Measurements from ENCODE around the gene C4orf51. TPM values are rescaled to one million over a fixed set of nuclear protein-coding genes. Genes with fewer than 3 reads are reported as not detected.

Gene C4orf51
- total RNA-seq, 1 experiment from 2014 or later = not detected

GRCh38 chr4:145756244-145756643, 76.3 kb downstream of the C4orf51 start:
- DNase-seq (ENCODE audit: low spot score) = no peak

- DNase-seq (ENCODE audit: low spot score) = no peak
Measured at GRCh38 chr4:145757188-145757587, 77.2 kb downstream of the C4orf51 start.

DNA sequence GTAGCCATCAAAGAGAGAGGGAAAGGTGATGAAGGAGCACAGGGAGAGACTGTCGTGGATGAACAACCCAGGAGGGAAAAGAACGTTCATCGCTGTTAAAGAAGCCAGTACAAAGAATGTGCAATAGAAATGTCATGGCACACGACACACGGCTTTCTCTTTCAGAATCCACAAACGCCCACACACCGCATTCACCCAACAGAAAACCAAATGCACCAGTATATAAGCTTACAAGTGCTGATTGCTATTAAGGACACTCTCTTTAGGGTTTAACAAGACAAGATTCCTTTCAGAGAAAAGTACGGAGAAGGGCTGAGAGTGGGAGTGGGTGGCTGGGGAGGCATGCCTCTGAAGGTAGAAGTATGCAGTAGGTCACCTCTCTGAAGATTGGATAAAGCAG, 80.2 kb downstream of the C4orf51 start:
- no peak for DNase-seq (ENCODE audit: low spot score)

- DNase-seq (ENCODE audit: low spot score) = no peak
Measured at GRCh38 chr4:145760961-145761929, 81.3 kb downstream of the C4orf51 start.

DNA sequence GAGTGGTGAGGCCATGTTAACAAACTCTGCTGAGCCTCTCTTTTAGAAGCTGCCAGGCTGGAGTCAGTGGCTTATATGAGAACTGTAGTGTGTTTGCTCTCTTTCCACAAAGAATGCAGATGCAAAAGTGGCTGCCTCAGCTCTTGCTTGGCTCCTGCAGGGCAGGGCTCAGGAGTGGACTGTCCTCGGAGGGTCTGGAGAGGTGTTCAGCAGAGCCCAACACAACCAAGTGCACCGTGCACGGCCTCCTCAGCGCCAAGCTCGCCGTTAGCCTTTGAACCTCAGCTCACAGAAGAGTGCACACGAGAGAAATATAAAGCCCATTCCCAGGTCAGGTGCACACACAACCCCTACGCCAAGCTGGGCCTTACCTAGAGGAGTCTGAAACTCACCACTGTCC, 82.8 kb downstream of the C4orf51 start:
- DNase-seq (ENCODE audit: low spot score) = no peak

- no peak for DNase-seq (ENCODE audit: low spot score)
Measured at GRCh38 chr4:145763399-145763798, 83.5 kb downstream of the C4orf51 start.

DNA sequence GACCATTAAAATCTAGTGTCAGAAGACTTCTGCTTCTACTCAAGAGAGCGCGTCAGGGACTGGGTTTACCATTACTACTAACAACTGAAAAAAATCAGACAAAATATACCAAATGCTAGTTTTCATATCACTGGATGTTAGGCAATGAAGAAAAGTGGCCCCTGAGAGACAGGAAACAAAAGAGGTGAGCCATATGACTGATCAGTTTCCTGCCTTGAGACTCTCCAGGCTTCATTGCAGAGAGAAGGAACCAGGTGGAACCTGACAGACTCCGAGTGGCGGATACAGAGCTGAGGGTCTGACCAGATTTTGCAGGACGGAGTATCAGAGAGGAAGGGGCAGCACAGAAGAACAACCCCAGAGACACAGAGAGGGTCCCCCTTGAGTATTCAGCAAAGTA, 86.3 kb downstream of the C4orf51 start:
- DNase-seq (ENCODE audit: low spot score) = no peak

GRCh38 chr4:145769450-145770037, 89.6 kb downstream of the C4orf51 start:
- DNase-seq (ENCODE audit: low spot score) = no peak

- no peak for DNase-seq (ENCODE audit: low spot score)
Measured at GRCh38 chr4:145770124-145770523, 90.2 kb downstream of the C4orf51 start.

- no peak for DNase-seq (ENCODE audit: low spot score)
Measured at GRCh38 chr4:145772347-145772746, 92.4 kb downstream of the C4orf51 start.

DNA sequence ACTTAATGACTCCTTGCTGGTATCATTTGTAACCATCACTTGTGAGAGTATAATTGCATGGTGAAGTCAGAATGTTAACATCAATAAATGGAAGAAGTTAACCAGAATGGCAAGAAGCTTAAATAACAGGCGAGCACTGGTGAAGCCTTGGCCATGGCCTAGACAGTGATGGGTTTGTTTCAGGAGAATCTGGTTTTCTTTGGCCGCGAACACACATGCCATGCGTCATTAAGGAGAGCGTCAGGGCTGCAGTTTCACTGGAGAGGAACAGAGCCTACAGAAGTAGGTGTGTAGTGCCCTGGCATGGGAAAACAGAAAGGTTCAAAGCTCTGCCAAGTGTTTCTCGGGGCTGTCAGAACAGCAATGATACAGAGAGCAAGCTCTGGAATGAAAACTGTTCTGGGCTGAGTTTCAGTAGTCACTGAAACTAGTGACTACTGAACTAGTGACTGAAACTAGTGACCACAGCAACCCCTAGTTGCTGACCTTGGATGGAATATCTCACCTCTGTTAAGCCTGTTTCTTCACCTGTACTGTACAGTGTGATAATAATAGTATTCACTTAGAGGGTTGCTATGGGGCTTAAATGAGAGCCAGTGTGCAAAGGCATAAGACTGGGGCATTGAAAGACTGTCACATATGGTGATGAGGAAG, 93.8 kb downstream of the C4orf51 start:
- DNase-seq (ENCODE audit: low spot score) = no peak

- DNase-seq (ENCODE audit: low spot score) = no peak
Measured at GRCh38 chr4:145774473-145774872, 94.5 kb downstream of the C4orf51 start.

DNA sequence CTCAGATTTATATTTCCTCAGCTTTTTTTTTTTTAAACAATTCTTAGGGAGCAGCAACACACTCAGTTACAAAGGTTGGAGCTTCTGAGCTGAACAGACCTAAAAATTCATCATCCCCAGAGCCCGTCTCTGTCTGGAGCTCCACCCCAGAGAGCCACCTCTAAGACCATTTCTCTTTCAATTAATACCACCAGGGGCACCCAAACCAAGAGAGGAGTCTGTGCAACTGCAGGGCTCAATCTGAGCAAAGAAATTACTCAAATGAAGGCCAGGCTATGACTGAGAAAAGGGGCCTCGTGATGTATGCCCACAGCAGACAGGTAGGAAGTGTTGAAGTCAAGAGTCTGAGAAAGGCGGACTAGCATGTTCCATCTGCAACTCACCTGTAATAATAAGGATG, 95.5 kb downstream of the C4orf51 start:
- DNase-seq (ENCODE audit: low spot score) = no peak

GRCh38 chr4:145776208-145776607, 96.3 kb downstream of the C4orf51 start:
- no peak for DNase-seq (ENCODE audit: low spot score)

GRCh38 chr4:145779319-145779801, 99.4 kb downstream of the C4orf51 start:
- DNase-seq (ENCODE audit: low spot score) = no peak

DNA sequence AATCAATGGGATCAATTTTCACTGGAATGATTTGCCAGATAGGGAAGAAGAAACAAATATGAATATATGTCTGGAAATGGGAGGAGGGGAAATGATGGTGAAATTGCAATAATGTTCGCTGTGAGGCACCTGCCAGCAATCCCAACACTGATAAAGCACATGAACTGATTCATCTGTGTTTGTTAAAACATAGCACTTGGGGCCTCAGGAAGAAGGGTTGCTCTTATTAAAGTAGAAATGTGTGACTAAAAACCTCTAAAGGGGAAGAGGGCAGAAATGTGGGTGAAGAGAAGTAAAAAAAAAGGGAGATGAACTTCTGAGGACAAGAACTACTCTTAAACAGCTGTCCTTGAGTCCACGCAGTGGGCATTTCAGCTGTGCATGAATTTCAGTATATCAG, 101.4 kb downstream of the C4orf51 start:
- no peak for DNase-seq (ENCODE audit: low spot score)

Other genes starting within 250 kb of the C4orf51 start
- 13.4 and 23.5 TPM in 2 replicates for gene SMAD1, start 198.3 kb upstream of the C4orf51 start, total RNA-seq (2014; rRNA removed; shearing (Covaris generic))
- 3.4 and 4.6 TPM in 2 replicates for gene MMAA, start 60.8 kb upstream of the C4orf51 start, total RNA-seq (2014; rRNA removed; shearing (Covaris generic))

Data from A172 (cell line).